ENCODE results near the gene IL21R. TPM values are rescaled to one million over a fixed set of nuclear protein-coding genes. Genes with fewer than 3 reads are reported as not detected.
A peak's percentile ranks its signal among the peaks of the same experiment; 100 is the strongest.

The IL21R gene
- total RNA-seq: 1.1 and 1.6 TPM in 2 replicates

GRCh38 chr16:27401768-27402568, at the start of gene IL21R:
Gene IL21R, plus strand, starts transcription at chr16:27402174. Its CDS starts 27,898 bp downstream, at chr16:27430072.
- Histone ChIP-seq H3K27me3 (ENCODE audit: control insufficient read depth, insufficient read depth, low read length) (peaks cover 4% of the 10 kb centered on the region), H3K36me3 (ENCODE audit: control insufficient read depth, insufficient read depth, low read length) (no peaks in the 10 kb centered on the region), H3K4me3 (ENCODE audit: low read depth, low read length) (no peak within 1 kb of the TSS)
- TF ChIP-seq CTCF (IDR thresholded peaks at IDR 0.05; ENCODE audit: insufficient read depth, low read length, poor library complexity, severe bottlenecking): no peak
- DNase-seq (ENCODE audit: low read depth): no peak

GRCh38 chr16:27353853-27354252, 48.1 kb upstream of the IL21R start:
- Histone ChIP-seq H3K27me3 (ENCODE audit: control insufficient read depth, insufficient read depth, low read length) (no peaks in the 10 kb centered on the region), H3K4me3 (ENCODE audit: low read depth, low read length) (no peak overlapping the region), H3K36me3 (ENCODE audit: control insufficient read depth, insufficient read depth, low read length) (peaks cover 5% of the 10 kb centered on the region)
- no peak for DNase-seq (ENCODE audit: low read depth)
- TF ChIP-seq CTCF (IDR thresholded peaks at IDR 0.05; ENCODE audit: insufficient read depth, low read length, poor library complexity, severe bottlenecking): no peak

- DNase-seq (ENCODE audit: low read depth): no peak
Observed at GRCh38 chr16:27355610-27356009, 46.4 kb upstream of the IL21R start.

GRCh38 chr16:27356794-27357193, 45.2 kb upstream of the IL21R start:
- no peak for DNase-seq (ENCODE audit: low read depth)
- Histone ChIP-seq H3K4me3 (ENCODE audit: low read depth, low read length) (no peak overlapping the region), H3K27me3 (ENCODE audit: control insufficient read depth, insufficient read depth, low read length) (no peaks in the 10 kb centered on the region), H3K36me3 (ENCODE audit: control insufficient read depth, insufficient read depth, low read length) (peaks cover 5% of the 10 kb centered on the region)
- no peak for TF ChIP-seq CTCF (IDR thresholded peaks at IDR 0.05; ENCODE audit: insufficient read depth, low read length, poor library complexity, severe bottlenecking)

More at GRCh38 chr16:27355610-27356009, 46.4 kb upstream of the IL21R start:
- Histone ChIP-seq H3K4me3 (ENCODE audit: low read depth, low read length) (no peak overlapping the region), H3K27me3 (ENCODE audit: control insufficient read depth, insufficient read depth, low read length) (no peaks in the 10 kb centered on the region), H3K36me3 (ENCODE audit: control insufficient read depth, insufficient read depth, low read length) (peaks cover 5% of the 10 kb centered on the region)
- TF ChIP-seq CTCF (IDR thresholded peaks at IDR 0.05; ENCODE audit: insufficient read depth, low read length, poor library complexity, severe bottlenecking): peak; percentile 30

GRCh38 chr16:27359051-27359450, 42.9 kb upstream of the IL21R start:
- no peak for TF ChIP-seq CTCF (IDR thresholded peaks at IDR 0.05; ENCODE audit: insufficient read depth, low read length, poor library complexity, severe bottlenecking)
- no peak for DNase-seq (ENCODE audit: low read depth)
- peaks cover 3% of the 10 kb centered on the region for H3K36me3 ChIP-seq (ENCODE audit: control insufficient read depth, insufficient read depth, low read length)

GRCh38 chr16:27359615-27360014, 42.4 kb upstream of the IL21R start:
- DNase-seq (ENCODE audit: low read depth): no peak
- peaks cover 2% of the 10 kb centered on the region for H3K36me3 ChIP-seq (ENCODE audit: control insufficient read depth, insufficient read depth, low read length)
- no peak for TF ChIP-seq CTCF (IDR thresholded peaks at IDR 0.05; ENCODE audit: insufficient read depth, low read length, poor library complexity, severe bottlenecking)
- no peak overlapping the region for H3K4me3 ChIP-seq (ENCODE audit: low read depth, low read length)
- H3K27me3 ChIP-seq (ENCODE audit: control insufficient read depth, insufficient read depth, low read length): no peaks in the 10 kb centered on the region

More at GRCh38 chr16:27359051-27359450, 42.9 kb upstream of the IL21R start:
- Histone ChIP-seq H3K4me3 (ENCODE audit: low read depth, low read length) (no peak overlapping the region), H3K27me3 (ENCODE audit: control insufficient read depth, insufficient read depth, low read length) (no peaks in the 10 kb centered on the region)

All from kidney epithelial cell (primary cell).